Measurements from ENCODE around the gene RTEL1. TPM values are rescaled to one million over a fixed set of nuclear protein-coding genes. Genes with fewer than 3 reads are reported as not detected.

The RTEL1 gene
- total RNA-seq, 2 experiments from 2014 or later: 53.3 to 58.9 TPM

- POLR2A ChIA-PET: no interaction called here
- no peaks in the 10 kb centered on the region for H3K9me3 Mint-ChIP-seq
- CTCF ChIA-PET: interaction anchor here (0.7 to 1.0 kb wide), 3 partner anchors 35 to 207 kb away, joined by 3 to 4 read pairs (median 3); partner anchors contain the start of gene PTK6
- no peaks in the 10 kb centered on the region for H3K27me3 Mint-ChIP-seq
- H3K4me3 Mint-ChIP-seq: no peak overlapping the region
- H3K4me1 Mint-ChIP-seq: peaks cover 7% of the 10 kb centered on the region
- no peak for DNase-seq
- H3K27ac Mint-ChIP-seq: no peak overlapping the region
- peaks cover 6% of the 10 kb centered on the region for H3K36me3 Mint-ChIP-seq (ENCODE audit: low read depth)
Measured at GRCh38 chr20:63744574-63745423, 86.7 kb downstream of the RTEL1 start.

DNA sequence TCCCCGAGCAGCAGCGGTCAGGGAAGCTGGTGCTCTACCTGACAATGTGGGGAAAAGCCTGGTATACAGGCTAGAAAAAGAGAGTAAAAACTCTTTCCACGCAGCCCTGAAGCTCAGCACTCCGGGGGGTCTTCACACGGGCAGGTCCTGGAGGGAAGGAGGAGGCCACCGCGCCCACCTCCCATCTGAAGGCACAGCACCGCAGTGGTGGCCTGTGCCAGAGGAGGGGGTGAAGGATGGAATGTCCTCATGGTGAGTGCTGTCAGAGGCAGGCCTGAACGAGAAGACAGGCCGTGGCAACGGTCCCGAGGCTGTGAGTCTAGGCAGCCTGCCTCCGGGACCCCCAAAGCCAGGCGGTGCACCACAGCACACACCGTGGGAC is 87.3 kb downstream of the RTEL1 start:
- H3K36me3 Mint-ChIP-seq (ENCODE audit: low read depth): peaks cover 6% of the 10 kb centered on the region
- no peak overlapping the region for H3K27ac Mint-ChIP-seq
- DNase-seq: no peak
- ChIA-PET CTCF (interaction anchor here (1.0 kb wide), 1 partner anchor 39 kb away, joined by 3 read pairs; no protein-coding TSS in a partner anchor), POLR2A (no interaction called here)
- no peaks in the 10 kb centered on the region for H3K9me3 Mint-ChIP-seq
- no peaks in the 10 kb centered on the region for H3K27me3 Mint-ChIP-seq
- peaks cover 11% of the 10 kb centered on the region for H3K4me1 Mint-ChIP-seq
- no peak overlapping the region for H3K4me3 Mint-ChIP-seq

Other genes starting within 250 kb of the RTEL1 start
- gene KCNQ2, start 185.7 kb upstream of the RTEL1 start, total RNA-seq: under 1 TPM; 0.10 to 0.12 TPM
- under 1 TPM; 0.12 to 0.17 TPM for gene EEF1A2, start 159.2 kb upstream of the RTEL1 start, total RNA-seq
- 100 to 1,000 TPM; 167 to 193 TPM for gene PPDPF, start 137.5 kb upstream of the RTEL1 start, total RNA-seq
- under 1 TPM; 0.71 to 0.74 TPM for gene PTK6, start 120.9 kb upstream of the RTEL1 start, total RNA-seq
- gene SRMS, start 110.6 kb upstream of the RTEL1 start, total RNA-seq: not detected
- under 1 TPM; 0.15 to 0.57 TPM for gene FNDC11, start 104.2 kb upstream of the RTEL1 start, total RNA-seq
- 100 to 1,000 TPM in 1 of 2 experiments, 10 to 100 TPM in 1; 95.5 to 107 TPM for gene HELZ2, start 84.1 kb upstream of the RTEL1 start, total RNA-seq
- 10 to 100 TPM; 20.0 to 20.5 TPM for gene GMEB2, start 31.2 kb upstream of the RTEL1 start, total RNA-seq
- 10 to 100 TPM; 49.4 to 54.4 TPM for gene STMN3, start 4.9 kb upstream of the RTEL1 start, total RNA-seq
- gene TNFRSF6B, start 38.3 kb downstream of the RTEL1 start, total RNA-seq: 1 to 10 TPM in 1 of 2 experiments, not detected in 1; 1.0 TPM
- gene ARFRP1, start 49.7 kb downstream of the RTEL1 start, total RNA-seq: 10 to 100 TPM; 52.7 to 64.5 TPM
- gene ZGPAT, start 49.7 kb downstream of the RTEL1 start, total RNA-seq: 10 to 100 TPM; 37.3 to 43.3 TPM
- gene LIME1, start 78.4 kb downstream of the RTEL1 start, total RNA-seq: 100 to 1,000 TPM; 253 to 302 TPM
- 100 to 1,000 TPM; 105 to 129 TPM for gene SLC2A4RG, start 81.5 kb downstream of the RTEL1 start, total RNA-seq
- gene ZBTB46, start 173.0 kb downstream of the RTEL1 start, total RNA-seq: not detected
- not detected for gene ABHD16B, start 203.2 kb downstream of the RTEL1 start, total RNA-seq
- 10 to 100 TPM; 39.6 to 41.6 TPM for gene TPD52L2, start 207.0 kb downstream of the RTEL1 start, total RNA-seq
- 10 to 100 TPM; 54.0 to 58.7 TPM for gene DNAJC5, start 236.8 kb downstream of the RTEL1 start, total RNA-seq